HG02973 (cell line): ENCODE results near the gene BTG1.
A peak's percentile ranks its signal among the peaks of the same experiment; 100 is the strongest.

Source experiments
- ATAC-seq: cut with Tn5 transposase; IDR thresholded peaks from one replicate; pipeline ENCODE4 v1.9.1; 2021; ENCODE audit warnings: moderate library complexity; ENCODE audit not compliant: unreplicated experiment

BTG1 gene

DNA sequence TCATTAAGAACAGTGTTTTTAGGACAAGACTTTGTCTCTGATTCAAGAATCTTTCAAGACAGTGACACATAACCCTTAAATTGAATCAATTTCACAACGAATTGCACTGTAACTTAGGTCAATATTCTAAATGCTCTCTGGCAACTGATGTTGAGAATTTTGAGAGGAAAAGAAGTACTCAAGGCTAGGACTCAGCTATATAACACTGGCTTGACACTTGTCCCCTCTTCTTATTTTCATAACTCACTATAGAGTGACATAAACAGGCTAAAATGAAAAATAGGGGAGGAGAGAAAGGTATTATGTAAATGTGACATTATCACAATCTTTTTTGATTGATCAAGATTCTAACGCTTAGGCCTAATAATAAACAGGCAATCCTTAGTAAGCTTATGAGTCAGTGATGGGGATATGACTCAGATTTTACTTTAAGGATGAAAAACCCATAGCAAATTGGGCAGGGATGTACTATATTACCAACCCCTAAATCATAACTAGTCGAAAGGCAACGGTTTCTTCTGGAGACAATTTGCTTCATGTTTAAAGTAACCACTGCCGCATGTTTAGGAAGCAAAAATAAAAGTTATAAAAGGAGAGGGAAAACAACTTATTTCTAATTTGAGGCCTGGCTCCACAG, 10.9 kb downstream of the BTG1 start:
- no peak for ATAC-seq

DNA sequence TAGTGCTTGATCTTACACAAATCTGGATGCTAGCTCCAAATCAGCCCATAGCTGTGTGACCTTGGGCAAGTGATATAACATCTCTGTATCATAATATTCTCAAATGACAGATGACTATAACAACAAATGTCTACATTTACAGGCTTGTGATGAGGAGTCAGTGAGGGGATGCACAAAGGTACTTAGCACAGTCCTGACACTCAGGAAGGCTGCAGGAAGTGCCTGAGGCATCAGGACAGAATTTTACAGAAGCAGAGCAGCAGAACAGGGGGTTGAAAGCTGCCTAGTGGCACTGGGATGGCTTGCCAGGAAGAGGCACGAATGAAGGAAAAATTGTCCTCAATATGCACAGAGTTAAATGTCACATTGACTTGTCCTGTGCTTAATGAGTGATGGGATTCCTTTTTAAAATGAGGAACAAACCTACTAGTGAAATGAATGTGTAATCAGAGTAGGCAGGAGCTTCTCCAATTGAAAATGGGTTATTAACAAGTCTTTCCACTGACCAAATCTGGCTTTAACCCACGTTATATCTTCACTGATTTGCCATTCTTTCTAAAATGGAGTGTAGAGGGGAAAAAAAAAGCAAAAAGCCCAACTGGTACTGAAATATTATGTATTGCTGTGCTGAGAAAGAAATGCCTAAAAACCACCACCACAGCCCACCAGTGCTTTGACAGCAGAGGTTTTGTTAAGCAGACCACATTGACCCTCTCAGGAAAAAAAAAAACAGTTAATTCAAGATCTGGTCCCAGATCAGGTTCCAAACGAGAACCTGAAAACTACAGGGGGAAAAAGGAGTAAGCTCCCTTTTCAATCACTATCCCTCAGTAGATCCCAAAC, 11.6 kb downstream of the BTG1 start:
- ATAC-seq, result peak; percentile 45

DNA sequence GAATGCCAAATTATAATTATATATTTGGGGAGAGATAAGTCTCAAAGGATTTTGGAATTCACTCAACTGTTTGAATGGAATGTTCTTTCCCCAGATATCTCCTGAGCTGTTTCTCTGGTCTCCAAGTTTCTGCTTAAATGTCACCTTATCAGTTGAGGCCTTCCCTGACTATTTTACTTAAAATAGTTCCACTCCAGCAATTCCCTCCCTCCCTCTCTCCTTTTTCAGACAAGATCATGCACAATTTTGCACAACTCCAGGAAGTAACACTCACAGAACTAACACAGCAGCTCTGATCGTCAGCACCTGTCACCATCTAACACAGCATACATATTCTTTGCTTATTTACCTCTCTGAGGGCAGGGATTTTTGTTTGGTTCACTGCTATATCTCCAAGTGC, 12.5 kb downstream of the BTG1 start:
- no peak for ATAC-seq

DNA sequence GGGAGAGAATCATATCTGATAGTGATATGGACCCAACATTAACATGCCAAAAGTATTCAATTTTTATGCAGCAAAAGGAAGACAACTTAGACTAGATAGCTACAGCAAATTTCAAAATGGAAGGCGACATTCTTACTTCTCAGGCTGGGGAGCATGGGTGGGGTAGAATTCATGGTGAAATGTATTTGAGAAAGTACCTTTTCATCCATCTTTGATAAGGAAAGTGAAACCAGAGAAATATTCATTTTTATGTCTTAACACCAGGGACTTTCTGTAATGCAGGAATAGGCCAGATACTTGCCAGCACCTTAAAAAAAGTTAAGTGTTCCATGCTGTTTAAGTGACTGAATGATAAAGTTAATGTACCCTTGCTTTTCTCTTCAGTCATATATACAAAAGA, 13.4 kb downstream of the BTG1 start:
- no peak for ATAC-seq

DNA sequence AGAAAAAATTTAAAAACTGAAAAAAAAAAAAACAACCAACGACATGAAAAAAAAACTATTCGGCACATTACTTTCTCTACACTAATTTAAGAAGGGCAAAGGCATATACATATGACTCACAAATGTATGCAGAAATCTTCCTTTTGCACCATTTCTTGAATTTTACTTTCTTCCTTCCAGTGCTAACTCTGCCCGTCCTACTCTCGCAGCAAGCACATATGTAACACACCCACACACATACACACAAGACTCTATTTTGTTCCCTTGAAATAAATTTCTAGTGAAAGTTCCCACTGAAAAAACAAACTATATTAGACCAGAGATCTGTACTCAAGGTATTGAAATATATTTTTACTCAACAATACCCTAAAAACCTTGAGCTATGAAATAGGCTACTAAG, 14.6 kb downstream of the BTG1 start:
- no peak for ATAC-seq

DNA sequence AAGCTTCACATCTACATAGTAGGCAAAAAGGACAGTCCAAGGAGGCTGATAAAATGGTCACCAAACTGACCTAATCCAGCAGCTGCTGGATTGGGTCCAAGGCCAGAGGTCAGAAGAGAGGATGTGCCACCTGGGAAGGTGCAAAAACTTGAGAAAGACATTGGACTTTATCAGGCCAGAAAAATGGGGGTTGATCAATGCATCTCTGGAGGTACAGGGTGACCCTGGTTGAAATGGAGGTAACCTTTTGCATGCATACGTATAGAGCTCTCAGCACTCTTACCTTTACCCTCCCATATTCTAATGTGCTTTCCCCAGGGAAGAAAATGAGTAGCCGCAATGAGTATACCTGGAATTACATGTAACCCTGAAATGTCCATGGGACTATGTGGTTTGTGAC, 16.0 kb downstream of the BTG1 start:
- no peak for ATAC-seq

DNA sequence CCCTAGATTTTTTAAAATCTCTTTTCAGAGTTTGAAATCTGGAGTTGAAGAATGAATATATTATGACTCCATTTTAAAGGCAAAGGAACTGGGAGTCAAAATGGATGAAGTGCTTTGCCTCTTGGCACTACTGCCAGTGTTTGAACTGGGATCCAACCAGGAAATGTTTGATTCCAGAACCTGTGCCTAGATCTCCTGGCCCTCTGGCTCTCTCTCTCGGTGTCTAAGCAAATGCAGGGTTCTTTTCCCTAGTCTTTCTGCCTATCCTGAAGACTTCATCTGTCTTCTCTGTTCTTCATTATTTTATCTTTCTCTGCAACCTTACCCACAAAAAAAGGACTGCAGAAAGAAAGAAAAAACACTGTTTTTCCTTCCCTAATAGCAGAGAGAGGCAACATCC, 17.0 kb downstream of the BTG1 start:
- ATAC-seq, result no peak

DNA sequence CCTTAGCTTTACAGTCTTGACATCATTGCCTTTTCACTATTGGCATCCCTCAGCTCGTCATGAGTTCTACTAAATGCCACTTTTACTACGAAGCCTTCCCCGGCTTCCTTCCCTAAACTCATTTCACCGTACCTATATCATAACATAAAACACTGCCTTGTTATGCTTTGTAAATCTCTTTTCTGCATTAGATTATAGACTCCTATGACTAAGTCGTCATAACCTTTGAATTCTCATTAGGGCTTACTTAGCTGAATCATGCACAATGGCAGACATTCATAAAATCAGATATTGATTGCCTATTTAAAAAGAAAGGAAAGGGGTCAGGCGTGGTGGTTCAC, 21.0 kb downstream of the BTG1 start:
- no peak for ATAC-seq

DNA sequence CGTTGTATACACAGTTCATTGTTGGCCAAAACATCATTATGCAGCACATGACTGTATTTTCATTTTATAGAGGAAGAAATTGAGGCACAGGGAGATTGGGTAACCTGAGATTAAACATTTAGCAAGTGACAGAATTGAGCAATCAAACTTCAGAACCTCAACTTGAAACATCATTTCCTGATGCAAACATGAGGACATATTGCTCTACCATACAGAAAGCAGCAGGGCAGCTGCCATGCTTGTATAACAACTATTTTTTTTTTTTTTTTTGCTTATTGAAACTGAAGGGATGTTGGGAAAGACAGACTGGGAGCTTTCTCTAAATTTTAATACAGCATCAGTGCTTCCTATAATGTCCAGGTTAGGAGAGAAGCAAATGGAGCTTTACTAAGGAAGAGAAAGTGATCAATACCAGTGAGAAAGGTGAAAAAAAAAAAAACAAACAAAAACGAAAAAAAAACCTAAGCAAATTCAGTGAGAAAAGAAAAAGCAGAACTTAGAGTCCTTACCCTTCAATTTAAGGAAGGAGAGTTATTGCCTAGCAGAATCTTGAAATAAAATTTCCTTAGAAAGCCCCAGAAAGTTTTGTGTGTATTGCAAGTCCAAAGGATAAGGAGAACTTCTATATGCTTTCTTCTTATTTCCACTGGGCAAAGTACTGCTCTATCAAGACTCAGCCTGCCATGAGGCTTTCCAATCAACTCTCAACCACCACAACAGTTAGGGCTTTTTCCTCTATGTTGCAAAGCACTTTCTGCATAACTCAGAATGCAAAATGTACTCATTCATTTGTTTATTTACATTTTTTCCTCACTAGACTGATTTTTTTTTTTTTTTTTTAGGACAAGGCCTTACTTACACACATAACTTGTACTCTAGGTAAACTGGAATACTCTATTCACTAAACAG, 21.6 kb downstream of the BTG1 start:
- ATAC-seq, result no peak

DNA sequence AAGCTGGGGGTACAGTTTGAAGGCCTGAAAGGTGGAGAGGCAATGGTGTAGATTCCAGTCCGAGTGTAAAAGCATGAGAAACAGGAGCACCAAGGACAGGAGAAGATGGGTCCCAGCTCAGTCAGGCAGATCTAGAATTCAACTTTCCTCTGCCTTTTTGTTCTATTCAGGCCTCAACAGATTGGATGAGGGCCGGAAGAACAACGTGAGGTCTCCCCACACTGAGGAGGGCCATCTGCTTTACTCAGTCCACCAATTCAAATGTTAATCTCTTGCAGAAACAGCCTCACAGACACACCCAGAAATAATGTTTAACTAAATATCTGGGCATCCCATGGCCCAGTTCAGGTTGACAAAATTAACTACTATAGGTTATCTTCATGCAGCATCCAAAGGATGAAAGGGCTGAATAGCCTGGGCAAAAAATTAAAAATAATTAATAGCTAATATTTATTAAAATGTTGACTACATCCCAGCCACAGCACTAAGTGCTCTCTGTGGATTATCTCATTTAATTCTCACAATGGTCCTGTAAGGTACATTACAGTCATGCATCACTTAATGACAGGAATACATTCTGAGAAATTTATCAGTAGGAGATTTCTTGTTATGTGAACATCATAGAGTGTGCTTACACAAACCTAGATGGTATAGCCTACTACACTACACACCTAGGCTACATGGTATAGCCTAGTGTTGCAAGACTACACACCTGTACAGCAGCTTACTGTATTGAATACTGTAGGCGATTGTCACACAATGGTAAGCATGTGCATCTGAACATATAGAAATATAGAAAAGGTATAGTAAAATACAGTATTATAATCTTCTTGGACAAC, 22.5 kb downstream of the BTG1 start:
- no peak for ATAC-seq

DNA sequence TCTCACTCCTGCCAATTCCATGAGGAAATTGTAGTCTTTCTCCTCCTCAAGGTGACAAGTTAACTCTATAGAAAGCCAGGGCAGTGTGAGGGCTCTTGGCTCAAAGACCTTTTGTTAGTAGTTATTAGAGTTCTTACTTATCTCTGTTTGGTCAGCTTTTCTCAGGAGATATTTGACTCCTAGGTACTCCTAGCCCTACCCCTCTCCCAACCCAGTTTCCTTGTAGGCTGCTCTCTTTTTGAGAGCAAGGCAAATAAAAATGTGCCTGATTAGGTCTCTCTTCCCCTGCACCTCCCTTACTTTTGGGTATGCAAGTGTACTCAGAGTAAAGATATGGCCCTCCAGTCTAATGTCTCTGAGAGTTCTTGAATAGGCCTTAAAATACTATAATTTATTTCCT, 23.8 kb downstream of the BTG1 start:
- no peak for ATAC-seq

DNA sequence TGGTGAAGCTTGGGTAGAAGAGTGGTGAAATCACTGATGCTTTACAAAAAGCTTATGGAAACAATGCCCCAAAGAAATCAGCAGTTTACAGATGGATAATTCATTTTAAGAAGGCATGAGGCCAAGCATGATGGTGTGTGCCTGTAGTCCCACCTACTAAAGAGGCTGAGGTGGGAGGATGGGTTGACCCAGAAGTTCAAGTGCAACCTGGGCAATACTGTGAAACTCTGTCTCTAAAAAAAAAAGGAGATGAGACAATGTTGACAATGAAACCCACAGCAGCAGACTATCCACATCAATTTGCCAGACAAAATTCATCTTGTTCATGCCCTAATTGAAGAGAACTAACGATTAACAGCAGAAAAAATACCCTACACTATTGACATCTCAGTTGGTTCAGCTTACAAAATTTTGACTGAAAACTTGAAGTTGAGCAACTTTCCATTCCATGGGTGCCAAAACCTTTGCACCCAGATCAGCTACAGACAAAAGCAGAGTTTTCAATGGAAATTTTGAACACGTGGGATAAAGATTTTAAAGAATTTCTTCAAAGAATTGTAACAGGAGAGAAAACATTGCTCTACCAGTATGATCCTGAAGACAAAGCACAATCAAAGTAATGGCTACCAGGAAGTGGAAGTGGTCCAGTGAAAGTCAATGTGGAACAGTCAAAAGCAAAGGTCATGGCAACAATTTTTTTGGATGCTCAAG, 26.7 kb downstream of the BTG1 start:
- ATAC-seq, result no peak

DNA sequence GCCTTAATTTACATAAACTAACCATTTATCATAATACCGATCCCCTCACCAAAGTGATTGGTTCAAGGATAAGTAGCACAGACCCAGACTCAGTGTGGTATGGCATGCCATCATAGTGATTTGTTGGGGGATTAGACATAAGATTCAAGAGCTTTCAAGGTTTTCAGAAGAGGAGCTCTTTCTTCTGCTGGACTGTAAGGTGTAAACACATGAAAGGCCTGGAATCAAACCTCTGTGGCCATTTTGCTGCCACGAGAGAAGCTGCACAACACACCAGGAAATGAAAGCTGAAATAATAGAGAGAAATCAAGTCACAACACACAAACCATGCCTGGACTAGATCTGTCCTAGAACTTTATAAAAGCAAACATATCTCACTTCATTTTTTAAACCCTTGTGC, 30.8 kb downstream of the BTG1 start:
- ATAC-seq, result no peak

DNA sequence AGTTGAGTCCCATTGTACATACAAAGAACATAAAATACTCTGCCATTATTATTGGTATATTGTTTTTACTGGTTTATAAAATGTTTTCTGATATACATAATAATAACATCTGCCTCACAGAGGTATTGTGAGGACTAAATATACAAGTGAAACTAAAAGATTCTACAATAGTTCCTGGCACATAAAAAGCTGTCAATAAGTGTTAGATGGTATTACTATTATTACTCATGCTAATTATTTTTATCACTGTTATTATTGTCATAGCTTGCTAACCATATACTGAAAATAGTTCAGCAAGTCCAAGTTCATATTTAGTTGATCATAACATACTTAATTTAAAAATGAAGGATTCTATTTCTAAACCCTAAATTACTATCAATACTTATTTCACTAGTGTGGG, 34.4 kb downstream of the BTG1 start:
- peak; percentile 84 for ATAC-seq

DNA sequence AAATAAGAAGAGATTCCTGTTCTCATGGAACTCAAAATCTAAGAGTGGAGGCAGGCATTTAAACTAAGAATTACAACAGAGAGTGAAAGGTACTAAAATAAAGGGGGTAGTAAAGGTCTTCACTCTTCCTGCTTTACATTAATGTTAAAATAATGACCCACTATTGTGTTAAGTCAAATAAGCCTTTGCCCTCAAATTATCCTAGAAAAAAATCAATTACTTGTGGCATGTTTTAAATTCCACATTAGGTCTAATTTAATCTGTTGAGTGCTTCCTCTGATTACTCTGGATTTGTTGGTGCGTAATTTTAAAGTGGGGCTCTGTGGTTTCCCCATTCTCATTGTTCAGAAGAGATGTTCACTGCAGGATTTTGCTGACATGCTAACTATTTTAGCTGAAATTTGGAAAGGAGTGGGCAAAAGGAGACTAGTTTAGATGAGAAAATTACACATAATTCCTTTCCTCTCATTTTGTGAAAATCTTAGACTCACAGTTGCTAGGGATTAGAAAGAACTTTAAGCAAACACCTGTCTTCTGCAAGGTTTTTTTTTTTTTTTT, 35.5 kb downstream of the BTG1 start:
- no peak for ATAC-seq

DNA sequence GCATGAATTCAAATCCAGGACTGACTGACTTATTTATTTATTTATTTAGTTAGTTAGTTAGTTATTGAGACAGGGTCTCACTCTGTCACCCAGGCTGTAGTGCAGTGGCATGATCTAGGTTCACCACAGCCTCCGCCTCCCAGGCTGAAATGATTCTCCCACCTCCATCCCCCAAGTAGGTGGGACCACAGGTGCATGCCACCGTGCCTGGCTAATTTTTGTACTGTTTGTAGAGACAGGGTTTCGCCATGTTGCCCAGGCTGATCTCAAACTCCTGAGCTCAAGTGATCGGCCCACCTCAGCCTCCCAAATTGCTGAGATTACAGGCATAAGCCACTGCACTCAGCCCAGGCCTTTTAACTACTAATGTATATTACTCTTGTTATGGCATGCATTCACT, 36.0 kb downstream of the BTG1 start:
- ATAC-seq, result no peak

DNA sequence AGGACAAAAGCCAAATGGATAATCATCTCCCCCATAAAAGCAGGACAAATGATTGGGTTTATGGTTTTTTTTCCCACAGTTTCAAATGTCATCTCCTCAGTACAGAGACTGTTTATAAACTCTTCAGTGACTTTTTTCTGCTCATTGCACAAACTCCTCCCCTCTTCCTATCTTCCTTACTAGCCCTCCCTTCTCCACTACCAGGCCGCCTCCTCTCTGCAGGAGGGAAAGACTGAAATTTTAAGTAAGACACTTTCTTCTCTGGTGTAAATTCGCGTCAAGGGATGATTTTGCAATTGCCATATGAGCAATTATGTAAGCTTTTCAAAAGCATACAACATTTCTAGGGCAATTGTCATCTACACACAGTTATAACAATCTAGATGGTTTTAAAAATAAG, 37.0 kb downstream of the BTG1 start:
- ATAC-seq, result no peak

DNA sequence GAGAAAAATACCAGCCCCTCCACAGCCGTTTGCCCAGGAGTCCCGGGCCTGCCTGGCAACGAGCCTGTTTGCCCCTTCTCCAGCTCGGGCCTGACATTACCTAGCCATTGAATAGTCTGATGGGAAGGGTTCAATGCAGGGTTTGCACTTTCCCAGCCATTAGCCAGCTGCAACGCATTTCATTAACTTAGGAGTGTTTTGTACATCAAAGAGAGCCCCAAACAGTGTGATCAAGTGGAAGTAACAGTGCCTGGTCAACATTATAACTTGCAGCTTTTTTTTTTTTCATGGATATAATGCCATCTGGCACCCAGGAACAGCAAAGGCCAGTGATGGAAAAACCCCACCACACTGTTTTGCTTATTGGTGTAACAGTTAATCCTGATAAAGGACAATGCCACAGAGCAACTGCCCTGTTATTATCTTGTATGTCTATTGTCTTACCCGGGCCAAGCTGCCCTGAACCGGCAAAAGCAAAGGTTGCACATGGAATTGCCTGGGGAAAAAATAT, 38.0 kb downstream of the BTG1 start:
- ATAC-seq, result no peak

DNA sequence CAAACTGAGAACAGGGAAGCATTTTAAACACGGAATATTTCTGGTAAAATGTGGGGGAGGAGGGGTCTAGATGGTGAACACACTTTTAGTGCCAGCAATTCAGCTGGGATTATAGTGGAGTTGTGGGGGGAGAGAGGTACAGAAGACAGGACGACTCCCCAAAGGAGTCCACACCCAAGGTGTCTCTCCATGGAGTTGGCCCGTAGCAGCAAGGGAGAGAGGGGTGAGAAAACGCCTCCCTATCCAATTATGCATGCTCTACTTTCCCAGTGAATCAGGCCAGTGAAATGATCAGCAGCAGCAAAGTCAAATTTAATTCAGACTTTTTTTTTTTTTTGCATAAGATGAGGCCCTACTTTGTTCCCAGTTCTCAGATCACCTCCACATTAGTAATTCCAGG, 38.6 kb downstream of the BTG1 start:
- ATAC-seq, result no peak

DNA sequence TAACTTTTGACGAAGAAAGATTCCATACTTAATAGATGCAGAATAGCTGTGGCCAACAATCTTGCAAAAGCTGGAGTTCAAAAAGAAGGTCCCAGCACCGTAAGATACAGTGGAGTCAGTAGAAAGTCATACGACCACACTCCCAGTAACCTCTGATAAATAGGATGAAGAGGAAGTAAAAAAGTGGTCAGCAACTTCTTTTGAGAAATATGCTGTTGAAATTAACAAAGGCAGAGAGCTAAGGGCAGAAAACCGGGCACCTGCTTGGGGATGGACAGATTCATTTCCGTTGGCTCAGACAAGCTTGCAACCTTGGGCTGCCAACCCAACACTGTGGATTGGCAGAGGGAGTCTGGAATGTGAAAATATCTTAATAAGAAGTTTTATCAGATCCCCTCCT, 40.0 kb downstream of the BTG1 start:
- ATAC-seq, result no peak
